Epithelial cell of esophagus (primary cell): ENCODE measurements around the gene PSMD1.

Experiments used
- DNase-seq: peaks from one replicate; pipeline ENCODE4 v3.0.0; 2010; ENCODE audit warnings: low read depth
- H3K4me3 ChIP-seq: 2 replicates; pipeline ENCODE4 v1.5.1; 2011; ENCODE audit warnings: mild to moderate bottlenecking, low read length, control low read depth
- CTCF ChIP-seq: IDR thresholded peaks from 2 replicates; pipeline ENCODE4 v1.5.1; 2011; ENCODE audit warnings: low read depth, mild to moderate bottlenecking, low read length, control low read depth, inconsistent platforms; ENCODE audit not compliant: insufficient read depth; ENCODE audit errors: missing control alignments

Gene PSMD1

GRCh38 chr2:231167745-231168459 is 111.2 kb downstream of the PSMD1 start:
- DNase-seq: no peak
- no peak for TF ChIP-seq CTCF
- no peak overlapping the region for H3K4me3 ChIP-seq

- H3K4me3 ChIP-seq: no peak overlapping the region
- TF ChIP-seq CTCF: no peak
- no peak for DNase-seq
Observed at GRCh38 chr2:231168460-231169139, 111.9 kb downstream of the PSMD1 start.

- H3K4me3 ChIP-seq: no peak overlapping the region
- TF ChIP-seq CTCF: no peak
- DNase-seq: no peak
Observed at GRCh38 chr2:231169488-231169887, 112.8 kb downstream of the PSMD1 start.

GRCh38 chr2:231170055-231170454 is 113.4 kb downstream of the PSMD1 start:
- no peak for TF ChIP-seq CTCF
- H3K4me3 ChIP-seq: no peak overlapping the region
- DNase-seq: no peak

- no peak for TF ChIP-seq CTCF
- no peak overlapping the region for H3K4me3 ChIP-seq
- no peak for DNase-seq
Observed at GRCh38 chr2:231172025-231172424, 115.4 kb downstream of the PSMD1 start.

- no peak for DNase-seq
- H3K4me3 ChIP-seq: no peak overlapping the region
- TF ChIP-seq CTCF: no peak
Observed at GRCh38 chr2:231174211-231174651, 117.6 kb downstream of the PSMD1 start.
